Muscle layer of duodenum (tissue), 2 donors: ENCODE measurements around the gene HOXA1.

Source experiments
- H3K27ac ChIP-seq: one replicate; pipeline ENCODE4 v1.7.0; 2013; ENCODE audit warnings: mild to moderate bottlenecking, low read length
- H3K27me3 ChIP-seq: one replicate; pipeline ENCODE4 v1.7.0; 2013; ENCODE audit warnings: low read depth, mild to moderate bottlenecking, control low read depth, low read length
- H3K36me3 ChIP-seq, 2 donors: one replicate each; pipeline ENCODE4 v1.7.0; 2013; ENCODE audit warnings: low read length in 2 of 2, control low read depth in 1 of 2, mild to moderate bottlenecking in 1 of 2; ENCODE audit not compliant: insufficient read depth in 2 of 2, control insufficient read depth in 1 of 2
- H3K4me1 ChIP-seq, 2 donors: one replicate each; pipeline ENCODE4 v1.7.0; 2013; ENCODE audit warnings: low read length in 2 of 2, mild to moderate bottlenecking in 2 of 2, control low read depth in 1 of 2, moderate library complexity in 1 of 2; ENCODE audit not compliant: insufficient read depth in 2 of 2, control insufficient read depth in 1 of 2
- H3K4me3 ChIP-seq, 2 donors: one replicate each; pipeline ENCODE4 v1.7.0; 2013; ENCODE audit warnings: low read length in 2 of 2, low read depth in 1 of 2, mild to moderate bottlenecking in 1 of 2
- H3K9me3 ChIP-seq, 2 donors: one replicate each; pipeline ENCODE4 v1.7.0; 2013; ENCODE audit warnings: low read length in 2 of 2, control low read depth in 1 of 2, mild to moderate bottlenecking in 1 of 2; ENCODE audit not compliant: control insufficient read depth in 1 of 2
- donor health status: healthy.

HOXA1 gene

DNA sequence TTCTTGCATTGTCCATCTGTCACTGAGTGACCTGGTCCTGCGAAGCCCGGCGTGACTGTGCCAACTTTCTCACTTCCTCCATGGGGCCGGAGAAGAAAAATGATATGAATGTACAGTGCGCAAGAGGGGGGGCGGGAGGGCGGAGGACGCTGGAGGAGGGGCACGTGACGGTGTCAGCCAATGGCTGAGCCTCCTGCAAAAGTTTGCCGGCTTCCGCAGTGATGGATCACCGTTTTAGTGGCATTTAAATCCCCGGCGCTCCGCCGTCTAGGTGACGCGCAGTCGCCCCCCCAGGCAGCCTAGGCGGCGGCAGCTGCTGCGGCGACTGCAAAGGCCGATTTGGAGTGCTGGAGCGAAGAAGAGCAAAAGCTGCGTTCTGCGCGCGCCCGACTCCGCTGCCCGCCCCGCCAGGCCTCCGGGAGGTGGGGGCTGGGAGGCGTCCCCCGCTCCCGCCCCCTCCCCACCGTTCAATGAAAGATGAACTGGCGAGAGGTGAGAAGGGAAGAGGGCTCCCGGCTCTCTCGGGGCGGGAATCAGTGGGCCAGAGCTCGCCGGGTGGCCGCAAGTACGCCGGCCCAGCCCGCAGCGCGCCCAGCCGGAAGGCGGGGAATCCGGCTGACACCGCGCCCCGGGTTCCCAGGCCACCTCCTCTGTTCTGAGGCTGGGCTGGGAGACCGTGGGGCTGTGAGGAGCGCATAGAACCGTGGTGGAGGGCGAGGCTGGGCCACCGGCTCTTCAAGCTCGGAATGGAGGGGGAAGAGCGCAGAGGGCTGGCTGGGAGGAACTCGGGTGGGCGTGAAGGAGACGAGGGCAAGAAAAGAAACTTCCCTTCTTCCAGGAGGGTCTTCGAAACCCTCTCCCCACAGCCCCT is at the start of gene HOXA1:
Gene HOXA1 (minus strand): TSS at position 104 of the 871 bp plus-strand sequence. CDS start 88 bp downstream, at position 16.
- Histone ChIP-seq H3K27ac (peak within 1 kb of the TSS; percentile 95), H3K27me3 (peaks cover 4% of the 10 kb centered on the region), H3K4me1 (peaks cover 0 to 7% of the 10 kb centered on the region in 2 donors), H3K9me3 (no peaks in the 10 kb centered on the region), H3K36me3 (peaks cover 0 to 3% of the 10 kb centered on the region in 2 donors), H3K4me3 (peak within 1 kb of the TSS; percentile 78 to 90)

DNA sequence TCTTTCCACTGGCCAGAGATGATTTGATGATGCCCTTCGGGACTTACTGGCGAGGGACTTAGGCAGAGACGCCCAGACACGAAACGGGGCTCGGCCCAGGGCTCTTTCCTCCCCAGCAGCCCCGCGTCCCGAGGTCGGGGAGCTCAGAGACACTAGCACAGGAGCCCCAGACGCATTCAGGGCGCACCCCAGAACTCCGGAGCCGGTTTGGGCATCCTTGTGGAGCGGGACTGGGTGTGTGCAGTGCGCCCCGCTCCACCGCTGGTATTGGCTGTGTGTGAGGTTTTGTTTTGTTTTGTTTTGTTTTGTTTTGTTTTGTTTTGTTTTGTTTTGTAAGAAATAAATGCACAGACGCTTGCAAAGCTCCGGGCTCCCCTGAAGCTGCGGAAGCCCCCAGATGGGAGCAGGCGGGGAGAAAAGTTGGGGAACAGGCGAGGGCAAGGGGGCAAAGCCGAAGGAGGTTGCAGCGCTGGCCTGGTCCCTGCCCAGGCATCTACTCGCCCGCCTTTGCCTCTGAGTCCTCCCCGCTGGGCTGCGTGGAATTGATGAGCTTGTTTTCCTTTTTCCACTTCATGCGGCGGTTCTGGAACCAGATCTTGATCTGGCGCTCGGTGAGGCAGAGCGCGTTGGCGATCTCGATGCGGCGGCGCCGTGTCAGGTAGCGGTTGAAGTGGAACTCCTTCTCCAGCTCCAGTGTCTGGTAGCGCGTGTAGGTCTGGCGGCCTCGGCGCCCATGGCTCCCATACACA is 49.5 kb upstream of the HOXA1 start:
- Histone ChIP-seq H3K36me3 (no peaks in the 10 kb centered on the region), H3K4me3 (no peak overlapping the region), H3K27ac (no peak overlapping the region), H3K27me3 (peaks cover 32% of the 10 kb centered on the region), H3K9me3 (no peaks in the 10 kb centered on the region), H3K4me1 (peaks cover 2 to 6% of the 10 kb centered on the region in 2 donors)

DNA sequence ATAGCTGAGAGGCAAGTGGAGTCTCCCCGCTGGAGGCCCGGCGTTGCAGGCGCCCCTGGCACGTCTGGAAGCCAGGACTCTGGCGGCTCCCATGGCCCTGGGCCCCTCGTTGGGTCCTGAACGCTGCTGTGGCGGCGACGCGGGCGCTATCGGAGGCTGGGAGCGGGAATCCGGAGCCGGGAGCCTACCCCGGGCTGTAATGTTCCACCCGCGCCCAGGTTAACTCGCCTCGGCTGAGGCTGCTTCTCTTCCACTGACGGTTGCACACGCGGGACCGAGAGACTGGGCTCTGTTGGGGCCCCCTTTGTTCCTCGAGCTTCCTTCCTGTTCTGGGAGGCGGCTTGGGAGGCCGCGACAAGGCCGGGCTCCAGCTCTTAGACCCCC is 49.0 kb upstream of the HOXA1 start:
- Histone ChIP-seq H3K27me3 (peaks cover 28% of the 10 kb centered on the region), H3K4me1 (peaks cover 0 to 7% of the 10 kb centered on the region in 2 donors)

DNA sequence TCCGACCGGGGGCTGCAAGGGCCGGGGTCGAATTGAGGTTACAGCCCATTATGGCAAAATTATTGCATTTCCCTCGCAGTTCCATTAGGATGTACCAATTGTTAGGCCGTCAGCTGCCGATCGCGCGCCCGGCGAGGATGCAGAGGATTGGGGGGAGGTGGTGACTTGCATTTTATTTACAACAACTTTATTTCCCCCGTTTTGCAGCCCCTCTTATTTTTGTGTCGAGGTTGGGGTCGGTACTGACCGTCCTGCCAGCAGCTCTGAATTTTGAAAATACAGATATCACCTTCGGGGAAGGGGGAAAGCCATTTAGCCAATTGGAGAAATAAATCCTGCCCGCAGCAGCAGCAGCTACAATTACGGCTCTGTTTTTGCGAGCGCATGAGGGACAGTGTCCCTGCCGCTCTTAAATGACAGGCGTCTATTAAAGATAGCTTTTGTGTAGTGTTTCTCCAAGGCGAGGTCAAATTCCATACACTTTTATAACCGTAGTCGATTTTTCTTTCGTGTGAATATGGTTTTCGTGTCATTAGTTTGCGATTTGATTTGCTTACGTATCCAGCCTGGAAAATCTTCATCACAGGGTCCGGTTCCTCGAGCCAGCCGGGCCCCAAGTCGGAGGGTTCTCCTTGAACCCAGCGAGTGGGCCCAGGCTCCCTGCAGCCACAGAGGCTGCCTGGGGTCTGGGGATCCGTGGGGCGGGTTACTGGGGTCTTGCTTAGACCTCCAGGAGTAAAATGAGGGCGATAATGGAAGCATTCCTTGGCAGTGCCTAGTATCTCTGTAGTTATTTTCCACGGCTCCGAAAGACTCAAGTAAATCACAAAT is 48.4 kb upstream of the HOXA1 start:
- peak overlapping the region; percentile 83 to 91 for H3K4me3 ChIP-seq
- peaks cover 0 to 7% of the 10 kb centered on the region in 2 donors for H3K4me1 ChIP-seq
- H3K36me3 ChIP-seq, result no peaks in the 10 kb centered on the region
- peaks cover 24% of the 10 kb centered on the region for H3K27me3 ChIP-seq
- no peak overlapping the region for H3K27ac ChIP-seq
- no peaks in the 10 kb centered on the region for H3K9me3 ChIP-seq

More for the DNA sequence above, 49.0 kb upstream of the HOXA1 start:
- H3K36me3 ChIP-seq, result no peaks in the 10 kb centered on the region
- no peak overlapping the region for H3K4me3 ChIP-seq
- H3K27ac ChIP-seq, result no peak overlapping the region
- no peaks in the 10 kb centered on the region for H3K9me3 ChIP-seq

DNA sequence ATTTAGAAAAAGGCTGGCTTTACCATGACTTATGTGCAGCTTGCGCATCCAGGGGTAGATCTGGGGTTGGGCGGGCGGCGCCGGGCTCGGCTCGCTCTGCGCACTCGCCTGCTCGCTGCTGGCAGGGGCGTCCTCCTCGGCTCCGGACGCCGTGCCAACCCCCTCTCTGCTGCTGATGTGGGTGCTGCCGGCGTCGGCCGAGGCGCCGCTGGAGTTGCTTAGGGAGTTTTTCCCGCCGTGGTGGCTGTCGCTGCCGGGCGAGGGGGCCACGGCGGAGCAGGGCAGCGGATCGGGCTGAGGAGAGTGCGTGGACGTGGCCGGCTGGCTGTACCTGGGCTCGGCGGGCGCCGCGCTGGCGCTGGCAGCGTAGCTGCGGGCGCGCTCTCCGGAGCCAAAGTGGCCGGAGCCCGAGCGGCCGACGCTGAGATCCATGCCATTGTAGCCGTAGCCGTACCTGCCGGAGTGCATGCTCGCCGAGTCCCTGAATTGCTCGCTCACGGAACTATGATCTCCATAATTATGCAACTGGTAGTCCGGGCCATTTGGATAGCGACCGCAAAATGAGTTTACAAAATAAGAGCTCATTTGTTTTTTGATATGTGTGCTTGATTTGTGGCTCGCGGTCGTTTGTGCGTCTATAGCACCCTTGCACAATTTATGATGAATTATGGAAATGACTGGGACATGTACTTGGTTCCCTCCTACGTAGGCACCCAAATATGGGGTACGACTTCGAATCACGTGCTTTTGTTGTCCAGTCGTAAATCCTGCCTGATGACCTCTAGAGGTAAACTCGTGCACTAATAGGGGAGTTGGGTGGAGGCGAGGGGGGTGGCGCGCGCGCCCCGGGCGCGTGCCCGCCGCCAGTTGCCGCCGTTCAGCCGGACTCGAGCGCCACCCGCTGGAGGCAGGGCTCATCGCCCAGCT is 47.5 kb upstream of the HOXA1 start, which contains the start of gene HOXA5:
Gene HOXA5 (minus strand): TSS at position 659 of the 927 bp plus-strand sequence. CDS start 74 bp downstream, at position 585.
- peaks cover 15% of the 10 kb centered on the region for H3K27me3 ChIP-seq
- H3K36me3 ChIP-seq, result no peaks in the 10 kb centered on the region
- H3K4me1 ChIP-seq, result peaks cover 2 to 7% of the 10 kb centered on the region in 2 donors
- H3K9me3 ChIP-seq, result no peaks in the 10 kb centered on the region
- H3K27ac ChIP-seq, result peak within 1 kb of the TSS; percentile 97
- H3K4me3 ChIP-seq, result peak within 1 kb of the TSS; percentile 83 to 91

DNA sequence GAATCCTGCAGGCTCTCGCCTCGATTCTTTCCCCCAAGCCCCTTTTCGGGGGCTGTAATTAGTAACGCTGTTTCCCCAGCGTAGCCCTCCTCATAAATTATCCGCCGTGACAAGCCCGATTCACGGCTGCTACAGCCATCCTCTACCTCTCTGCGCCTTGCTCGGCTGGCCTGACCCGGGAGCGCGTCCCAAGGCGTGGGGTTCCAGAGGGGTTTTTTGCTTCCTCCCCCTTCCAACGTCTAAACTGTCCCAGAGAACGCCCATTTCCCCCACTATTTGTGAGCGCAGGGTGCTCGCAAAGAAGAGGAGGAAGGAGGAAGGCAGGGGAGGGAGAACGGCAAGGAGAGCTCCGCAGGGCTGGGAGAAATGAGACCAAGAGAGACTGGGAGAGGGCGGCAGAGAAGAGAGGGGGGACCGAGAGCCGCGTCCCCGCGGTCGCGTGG is 46.8 kb upstream of the HOXA1 start:
- no peaks in the 10 kb centered on the region for H3K36me3 ChIP-seq
- no peaks in the 10 kb centered on the region for H3K9me3 ChIP-seq
- peaks cover 12% of the 10 kb centered on the region for H3K27me3 ChIP-seq
- peaks cover 4 to 7% of the 10 kb centered on the region in 2 donors for H3K4me1 ChIP-seq
- H3K4me3 ChIP-seq, result peak overlapping the region; percentile 83 to 91
- H3K27ac ChIP-seq, result peak overlapping the region; percentile 97

DNA sequence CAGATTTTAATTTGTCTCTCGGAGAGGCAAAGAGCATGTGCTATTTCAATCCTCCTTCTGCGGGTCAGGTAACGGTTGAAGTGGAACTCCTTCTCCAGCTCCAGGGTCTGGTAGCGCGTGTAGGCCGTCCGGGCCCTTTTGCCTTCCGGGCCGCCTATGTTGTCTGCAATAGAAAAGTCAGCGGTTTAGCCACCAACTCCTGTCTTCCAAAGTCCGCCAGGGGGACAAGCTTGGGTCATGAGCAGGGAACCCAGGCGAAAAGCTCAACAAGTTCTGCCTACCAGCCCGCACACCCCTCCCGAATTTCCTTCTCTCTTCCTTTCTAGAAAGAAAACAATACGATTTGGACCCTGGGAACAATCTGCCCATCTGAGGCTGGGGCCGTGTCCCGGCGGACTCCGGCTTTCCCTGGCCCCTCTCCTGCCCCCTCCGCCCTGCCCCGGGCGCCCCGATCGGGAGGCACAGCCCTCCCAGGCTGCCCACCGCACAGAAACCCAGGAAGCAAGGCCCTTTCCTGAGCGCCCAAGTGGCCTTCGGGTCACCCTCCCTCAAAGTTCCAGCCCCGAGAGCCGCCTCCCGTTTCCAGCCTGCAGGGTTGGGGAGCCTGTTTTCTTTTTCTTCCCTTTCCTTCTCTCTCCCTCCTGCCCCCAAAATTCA is 46.3 kb upstream of the HOXA1 start:
- H3K9me3 ChIP-seq, result no peaks in the 10 kb centered on the region
- peaks cover 4 to 7% of the 10 kb centered on the region in 2 donors for H3K4me1 ChIP-seq
- peak overlapping the region; percentile 97 for H3K27ac ChIP-seq
- H3K36me3 ChIP-seq, result no peaks in the 10 kb centered on the region
- peaks cover 7% of the 10 kb centered on the region for H3K27me3 ChIP-seq
- H3K4me3 ChIP-seq, result peak overlapping the region; percentile 83 to 91

DNA sequence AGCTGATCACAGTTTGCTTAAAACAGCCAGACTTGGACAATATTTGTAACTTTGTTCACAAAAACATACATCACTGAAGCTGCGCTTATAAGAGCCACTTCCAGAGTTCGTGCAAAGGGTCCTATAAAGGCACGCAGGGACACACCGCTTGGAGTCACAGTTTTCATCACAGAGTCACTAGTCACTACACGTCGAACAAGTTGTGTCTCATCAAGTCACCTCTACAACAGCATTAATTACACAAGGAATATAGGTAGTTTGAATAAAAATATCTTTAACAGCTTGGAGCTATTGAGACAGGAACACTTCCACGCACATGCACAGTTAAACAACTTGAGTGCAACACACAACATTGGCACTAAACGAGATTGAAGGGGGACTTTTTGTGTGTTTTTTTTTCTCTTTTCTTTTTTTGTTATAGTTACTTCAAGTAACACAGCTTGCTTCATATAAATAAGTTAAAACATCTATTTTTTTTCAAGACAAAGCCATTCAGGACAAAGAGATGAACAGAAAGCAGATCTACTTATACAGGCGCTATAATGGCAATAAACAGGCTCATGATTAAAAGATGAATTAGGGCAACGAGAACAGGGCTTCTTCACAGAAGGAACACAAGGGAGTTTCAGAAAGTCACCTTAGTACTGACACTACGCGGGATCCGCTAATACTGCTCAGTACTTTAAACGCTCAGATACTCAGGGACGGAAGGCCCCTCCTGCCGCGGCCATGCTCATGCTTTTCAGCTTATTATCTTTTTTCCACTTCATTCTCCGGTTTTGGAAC is 45.5 kb upstream of the HOXA1 start:
- peak overlapping the region; percentile 97 for H3K27ac ChIP-seq
- H3K36me3 ChIP-seq, result no peaks in the 10 kb centered on the region
- no peaks in the 10 kb centered on the region for H3K9me3 ChIP-seq
- peaks cover 4 to 7% of the 10 kb centered on the region in 2 donors for H3K4me1 ChIP-seq
- H3K27me3 ChIP-seq, result peaks cover 4% of the 10 kb centered on the region
- H3K4me3 ChIP-seq, result peak overlapping the region; percentile 83 to 91

DNA sequence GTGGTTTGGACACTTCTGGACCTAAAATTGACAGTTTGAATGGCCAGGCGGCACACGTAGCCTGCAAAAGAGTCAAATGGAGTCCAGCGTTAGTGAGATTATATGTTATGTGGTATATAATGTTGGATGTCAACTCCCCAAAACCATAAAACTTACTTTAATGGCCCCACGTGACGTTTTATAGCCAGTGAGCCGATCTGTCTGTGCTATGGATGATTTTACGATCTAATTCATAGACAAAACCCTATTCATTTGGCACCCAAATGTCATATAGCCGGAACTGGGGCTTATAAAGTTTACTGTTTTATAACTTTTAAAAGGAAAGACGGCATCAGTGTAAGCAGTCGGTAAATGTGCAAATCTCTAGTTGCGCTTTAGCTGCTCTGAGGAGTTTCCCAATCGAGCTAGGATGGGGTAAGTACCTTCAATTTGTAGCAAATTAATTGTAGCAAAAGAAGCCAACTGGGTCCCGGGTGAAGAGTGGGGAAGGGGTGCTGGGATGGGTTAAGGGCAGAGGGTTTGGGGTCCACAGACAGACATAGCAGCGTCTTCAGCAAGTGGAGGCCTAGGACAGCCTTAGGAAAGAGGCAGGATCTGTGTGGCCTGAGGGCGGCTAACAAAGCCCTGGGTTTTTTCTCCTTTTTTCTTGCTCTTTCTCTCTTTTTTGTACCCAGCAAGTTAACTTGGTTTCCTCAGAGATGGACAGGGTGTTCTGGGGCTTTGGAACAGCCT is 44.5 kb upstream of the HOXA1 start:
- peak overlapping the region; percentile 97 for H3K27ac ChIP-seq
- peak overlapping the region; percentile 83 to 91 for H3K4me3 ChIP-seq
- H3K36me3 ChIP-seq, result no peaks in the 10 kb centered on the region
- H3K9me3 ChIP-seq, result no peaks in the 10 kb centered on the region
- H3K4me1 ChIP-seq, result peaks cover 13 to 17% of the 10 kb centered on the region in 2 donors
- H3K27me3 ChIP-seq, result peaks cover 4% of the 10 kb centered on the region
